ENCODE measurements around the gene ICAM2. TPM values are rescaled to one million over a fixed set of nuclear protein-coding genes. Genes with fewer than 3 reads are reported as not detected.
A peak's percentile ranks its signal among the peaks of the same experiment; 100 is the strongest.

ICAM2 gene
- total and polyA plus RNA-seq, 4 donors: 9.6 to 17.5 (median 12.4) TPM

- Histone ChIP-seq H3K36me3 (ENCODE audit: control insufficient read depth in 4 of 4, insufficient read depth in 3 of 4, low read depth in 1 of 4, low read length in 3 of 4) (no peaks in the 10 kb centered on the region), H3K9ac (ENCODE audit: low read depth in 1 of 2, low read length in 2 of 2) (no peak overlapping the region), H3K27me3 (ENCODE audit: control insufficient read depth in 4 of 4, insufficient read depth in 4 of 4, low read length in 3 of 4) (no peaks in the 10 kb centered on the region), H3K4me3 (ENCODE audit: low read depth in 1 of 3, low read length in 3 of 3) (no peak overlapping the region), H3K27ac (ENCODE audit: low read depth in 1 of 2, low read length in 2 of 2) (no peak overlapping the region), H3K9me3 (ENCODE audit: control insufficient read depth in 4 of 4, low read length in 3 of 4) (no peaks in the 10 kb centered on the region), H3K4me1 (ENCODE audit: control insufficient read depth in 4 of 4, insufficient read depth in 4 of 4, low read length in 3 of 4) (peaks cover 0 to 5% (median 0%) of the 10 kb centered on the region in 4 donors)
- WGBS: 76% methylated on average over 11 of the region's 11 CpGs
- DNase-seq (ENCODE audit: low spot score): no peak
- TF ChIP-seq TAF1 (conservative IDR thresholded peaks at IDR 0.05) (no peak), MAX (IDR thresholded peaks at IDR 0.05) (no peak), FOXA1 (IDR thresholded peaks at IDR 0.05) (no peak), RAD21 (IDR thresholded peaks at IDR 0.05) (no peak), HNF4G (IDR thresholded peaks at IDR 0.05) (no peak), GABPA (IDR thresholded peaks at IDR 0.05 in 1 of 2, conservative IDR thresholded peaks at IDR 0.05 in 1 of 2) (no peak), NR2F2 (IDR thresholded peaks at IDR 0.05) (no peak), REST (IDR thresholded peaks at IDR 0.05) (no peak), CTCF (IDR thresholded peaks at IDR 0.05; ENCODE audit: low read depth, low read length, missing input control) (no peak), SP1 (IDR thresholded peaks at IDR 0.05) (no peak), FOXA2 (IDR thresholded peaks at IDR 0.05) (no peak), ATF3 (IDR thresholded peaks at IDR 0.05) (no peak)
Measured at GRCh38 chr17:63966646-63967264, 53.7 kb downstream of the ICAM2 start.

- Histone ChIP-seq H3K4me1 (ENCODE audit: control insufficient read depth in 4 of 4, insufficient read depth in 4 of 4, low read length in 3 of 4) (peaks cover 2 to 5% (median 4%) of the 10 kb centered on the region in 4 donors), H3K9ac (ENCODE audit: low read depth in 1 of 2, low read length in 2 of 2) (no peak overlapping the region), H3K36me3 (ENCODE audit: control insufficient read depth in 4 of 4, insufficient read depth in 3 of 4, low read depth in 1 of 4, low read length in 3 of 4) (no peaks in the 10 kb centered on the region), H3K4me3 (ENCODE audit: low read depth in 1 of 3, low read length in 3 of 3) (no peak overlapping the region), H3K27me3 (ENCODE audit: control insufficient read depth in 4 of 4, insufficient read depth in 4 of 4, low read length in 3 of 4) (no peaks in the 10 kb centered on the region), H3K9me3 (ENCODE audit: control insufficient read depth in 4 of 4, low read length in 3 of 4) (no peaks in the 10 kb centered on the region), H3K27ac (ENCODE audit: low read depth in 1 of 2, low read length in 2 of 2) (peak overlapping the region; percentile 28 to 37)
- TF ChIP-seq NR2F2 (IDR thresholded peaks at IDR 0.05) (peak; percentile 93), HNF4G (IDR thresholded peaks at IDR 0.05) (no peak), SP1 (IDR thresholded peaks at IDR 0.05) (peak; percentile 70), RXRA (IDR thresholded peaks at IDR 0.05) (peak; percentile 34 to 50)
- no peak for DNase-seq (ENCODE audit: low spot score)
- WGBS: 84% methylated on average over 4 of the region's 4 CpGs
Measured at GRCh38 chr17:63963123-63963522, 57.3 kb downstream of the ICAM2 start.

All from liver (tissue), 9 donors.